HCT116 (cell line): Measurements from ENCODE around the gene NFKBIL1. TPM values are rescaled to one million over a fixed set of nuclear protein-coding genes. Genes with fewer than 3 reads are reported as not detected.

ENCODE experiments used
- ATAC-seq: fragments of 200-7000 bp; cut with Tn5 transposase; 2 replicates; pipeline ENCODE4 v1.9.1; 2020; ENCODE audit warnings: mild to moderate bottlenecking, moderate library complexity
- BruUV-seq: library from RNA; stranded (reverse); fragments of 400-500 nt; replicated peaks from 2 replicates; lab custom pipeline; 2021; lab: Mats Ljungman, UMichigan
- CTCF ChIA-PET: fragments of 300-600 bp; sonication (Branson Sonifier 250); formaldehyde crosslinking; loops from one replicate; lab custom pipeline; 2021; ENCODE audit warnings: antibody characterized with exemption; lab: Charles Lee
- POLR2A ChIA-PET: fragments of 300-600, 350-600 bp; sonication (Branson Sonifier 250); formaldehyde crosslinking; loops from one replicate; lab custom pipeline; 2021; ENCODE audit warnings: antibody characterized with exemption; lab: Charles Lee
- RAD21 ChIA-PET, 2 experiments: fragments of 300-600 bp; sonication (Branson Sonifier 250); formaldehyde crosslinking; loops; one replicate each; lab custom pipeline; 2023; ENCODE audit warnings: low total read pairs in 2 of 2; ENCODE audit not compliant: uncharacterized antibody in 2 of 2, unreplicated experiment in 2 of 2, low non-redundant PET in 1 of 2; lab: Charles Lee
- DNase-seq: peaks from one replicate; pipeline ENCODE4 v3.0.0-alpha.2; 2010; ENCODE audit warnings: low read depth, low spot score
- H2AFZ ChIP-seq: fragments of 200-600 bp; shearing (Covaris generic), sonication (generic); 2 replicates; pipeline ENCODE4 v1.6.1; 2017; ENCODE audit warnings: low read depth, mixed run types, mixed read lengths, antibody characterized with exemption, low read length; ENCODE audit not compliant: poor library complexity, severe bottlenecking
- H3K27ac ChIP-seq: 2 replicates; pipeline ENCODE4 v1.5.1; 2012; ENCODE audit warnings: low read depth, low read length
- H3K27me3 ChIP-seq: fragments of 200-600 bp; sonication (generic); 2 replicates; pipeline ENCODE4 v1.6.1; 2016; ENCODE audit warnings: mixed run types, low read length, mixed read lengths; ENCODE audit not compliant: insufficient read depth
- H3K36me3 ChIP-seq, 2 experiments: fragments of 200-500 bp in 1 of 2; fragments of 200-600 bp in 1 of 2; sonication (Bioruptor generic) in 1 of 2; sonication (generic) in 1 of 2; 2 replicates each; pipeline versions ENCODE4 v1.5.1 to v1.6.1; 2014 to 2016; ENCODE audit warnings: low read length in 2 of 2, inconsistent platforms in 1 of 2, mixed read lengths in 1 of 2, mixed run types in 1 of 2; ENCODE audit not compliant: insufficient read depth in 2 of 2, control insufficient read depth in 1 of 2
- H3K4me1 ChIP-seq, 2 experiments: fragments of 200-600 bp in 1 of 2; sonication (generic) in 1 of 2; 2 replicates each; pipeline versions ENCODE4 v1.5.1 to v1.6.1; 2012 to 2017; ENCODE audit warnings: low read length in 2 of 2, inconsistent platforms in 1 of 2, mild to moderate bottlenecking in 1 of 2, mixed read lengths in 1 of 2, mixed run types in 1 of 2, moderate library complexity in 1 of 2; ENCODE audit not compliant: insufficient read depth in 2 of 2, control insufficient read depth in 1 of 2
- H3K4me2 ChIP-seq: fragments of 200-600 bp; sonication (generic); 2 replicates; pipeline ENCODE4 v1.6.1; 2017; ENCODE audit warnings: mixed run types, low read length, mixed read lengths
- H3K4me3 ChIP-seq, 2 experiments: fragments of 200-600 bp in 1 of 2; sonication (generic) in 1 of 2; replicated peaks in 1 of 2; 2 replicates each; pipeline ENCODE4 v1.5.1; 2011 to 2016; ENCODE audit warnings: low read length in 2 of 2, control low read depth in 1 of 2, low read depth in 1 of 2, mild to moderate bottlenecking in 1 of 2, mixed read lengths in 1 of 2, mixed run types in 1 of 2
- H3K79me2 ChIP-seq: fragments of 200-600 bp; sonication (generic); 2 replicates; pipeline ENCODE4 v1.6.1; 2017; ENCODE audit warnings: mild to moderate bottlenecking, mixed run types, low read length, moderate library complexity, mixed read lengths; ENCODE audit not compliant: insufficient read depth
- H3K9ac ChIP-seq: fragments of 200-600 bp; sonication (generic); 2 replicates; pipeline ENCODE4 v1.6.1; 2016; ENCODE audit warnings: low read length, mixed read lengths
- H3K9me2 ChIP-seq: fragments of 200-600 bp; sonication (generic), shearing (Covaris generic); 2 replicates; pipeline ENCODE4 v1.6.1; 2017; ENCODE audit warnings: mixed run types, mild to moderate bottlenecking, moderate library complexity; ENCODE audit not compliant: insufficient read depth
- H3K9me3 ChIP-seq, 2 experiments: fragments of 200-500 bp in 1 of 2; fragments of 200-600 bp in 1 of 2; sonication (Bioruptor generic) in 1 of 2; sonication (generic) in 1 of 2; 2 replicates each; pipeline ENCODE4 v1.6.1; 2014 to 2017; ENCODE audit warnings: low read length in 2 of 2, mixed read lengths in 2 of 2, inconsistent platforms in 1 of 2, low read depth in 1 of 2, mild to moderate bottlenecking in 1 of 2, mixed run types in 1 of 2, moderate library complexity in 1 of 2; ENCODE audit not compliant: control insufficient read depth in 1 of 2, insufficient read depth in 1 of 2
- H4K20me1 ChIP-seq: fragments of 200-600 bp; sonication (generic), shearing (Covaris generic); 2 replicates; pipeline ENCODE4 v1.6.1; 2017; ENCODE audit warnings: mixed run types, mild to moderate bottlenecking, moderate library complexity; ENCODE audit not compliant: insufficient read depth
- ATF3 ChIP-seq: IDR thresholded peaks from 2 replicates; pipeline ENCODE4 v1.6.1; 2012
- CBX3 ChIP-seq: IDR thresholded peaks from 2 replicates; pipeline ENCODE4 v1.6.1; 2012; ENCODE audit warnings: low read depth
- EZH2phosphoT487 ChIP-seq: fragments of 200-600 bp; IDR thresholded peaks from 2 replicates; pipeline ENCODE4 v1.6.1; 2018; ENCODE audit warnings: antibody characterized with exemption, borderline replicate concordance
- JUND ChIP-seq: IDR thresholded peaks from 2 replicates; pipeline ENCODE4 v1.6.1; 2012
- REST ChIP-seq: IDR thresholded peaks from 2 replicates; pipeline ENCODE4 v1.6.1; 2012; ENCODE audit warnings: low read depth
- intact Hi-C: fragments of 100-400 bp; cut with micrococcal nuclease; formaldehyde crosslinking; loops from 2 replicates; pipeline ENCODE4 v1.10.0; 2022
- total RNA-seq: library from RNA; stranded (reverse); gene quantifications from one replicate; pipeline ENCODE4 v1.2.1, GENCODE V29; 2021; ENCODE audit not compliant: unreplicated experiment

The NFKBIL1 gene
- total RNA-seq, 1 experiment from 2014 or later = 26.6 TPM

DNA sequence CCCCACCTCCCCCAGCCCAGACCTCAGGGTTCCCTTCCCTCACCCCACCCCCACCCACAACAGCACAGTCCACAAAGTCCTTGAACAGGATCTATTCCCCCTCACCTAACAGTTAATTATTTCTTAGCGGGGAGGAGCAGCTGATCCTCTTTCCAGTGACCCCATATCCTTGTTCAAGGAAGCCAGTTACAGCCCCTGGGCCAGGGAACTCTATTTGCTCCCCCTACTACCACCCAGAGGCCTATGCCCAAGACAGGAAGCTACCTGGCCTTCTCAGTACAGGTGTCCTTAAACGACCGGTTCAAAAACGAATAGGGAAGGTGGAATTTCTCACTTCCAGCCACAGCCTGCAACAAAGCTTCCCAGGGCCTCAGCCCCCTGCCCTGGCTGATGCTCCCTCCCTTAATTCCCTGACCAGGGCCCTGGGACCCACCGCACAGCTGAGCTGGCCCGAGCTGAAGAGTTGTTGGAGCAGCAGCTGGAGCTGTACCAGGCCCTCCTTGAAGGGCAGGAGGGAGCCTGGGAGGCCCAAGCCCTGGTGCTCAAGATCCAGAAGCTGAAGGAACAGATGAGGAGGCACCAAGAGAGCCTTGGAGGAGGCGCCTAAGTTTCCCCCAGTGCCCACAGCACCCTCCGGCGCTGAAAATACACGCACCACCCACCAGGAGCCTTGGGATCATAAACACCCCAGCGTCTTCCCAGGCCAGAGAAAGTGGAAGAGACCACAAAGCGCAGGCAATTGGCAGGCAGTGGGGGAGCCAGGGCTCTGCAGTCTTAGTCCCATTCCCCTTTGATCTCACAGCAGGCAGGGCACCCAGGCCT is 17.9 kb upstream of the NFKBIL1 start:
- intact Hi-C loops = no loop called here
- Histone ChIP-seq H3K27ac (no peak overlapping the region), H3K9me3 (no peaks in the 10 kb centered on the region), H3K4me1 (no peaks in the 10 kb centered on the region; a peak in 1 of 4 replicates), H3K4me3 (no peak overlapping the region)
- TF ChIP-seq EZH2phosphoT487 (no peak), JUND (no peak)
- TF ChIP-seq, all 23 proteins: peak for 0
- no peak overlapping the region for H3K4me2 ChIP-seq
- ChIA-PET POLR2A (interaction anchor here (0.9 to 2.5 kb wide), 3 partner anchors 12 to 35 kb away, joined by 3 to 10 read pairs (median 4); partner anchors contain the start of gene MICB), RAD21 (no interaction called here), CTCF (no interaction called here)
- ATAC-seq (peak; percentile 43), DNase-seq (no peak)
- H3K9ac ChIP-seq = no peak overlapping the region
- H3K27me3 ChIP-seq = no peaks in the 10 kb centered on the region
- H3K79me2 ChIP-seq = peaks cover 21% of the 10 kb centered on the region
- H2AFZ ChIP-seq = no peak overlapping the region
- H3K9me2 ChIP-seq = no peaks in the 10 kb centered on the region
- BruUV-seq = no TSS peak
- H3K36me3 ChIP-seq = peaks cover 32 to 41% of the 10 kb centered on the region in 2 experiments; a peak in 3 of 4 replicates
- H4K20me1 ChIP-seq = peaks cover 17% of the 10 kb centered on the region; the same call in 1 of the 2 replicates

DNA sequence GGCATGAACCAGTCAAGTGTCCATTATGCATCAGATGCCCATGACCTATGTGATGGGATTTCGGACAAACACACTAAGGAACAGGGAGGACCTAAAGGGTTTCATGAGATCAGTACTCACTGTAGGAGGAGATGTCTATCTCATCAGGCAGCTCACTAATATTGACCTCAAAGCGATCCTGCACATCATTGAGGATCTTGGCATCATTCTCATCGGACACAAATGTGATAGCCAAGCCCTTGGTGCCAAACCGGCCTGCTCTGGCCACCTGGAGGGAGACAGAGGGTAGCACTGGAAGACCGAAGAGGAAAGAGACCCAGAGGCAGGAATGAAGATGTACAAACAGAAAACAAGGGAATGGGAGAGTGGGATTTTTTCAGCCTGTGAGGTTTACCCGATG is 16.7 kb upstream of the NFKBIL1 start:
- peaks cover 19% of the 10 kb centered on the region; the same call in 1 of the 2 replicates for H4K20me1 ChIP-seq
- DNase-seq (no peak), ATAC-seq (no peak)
- no peak overlapping the region for H2AFZ ChIP-seq
- H3K4me3 ChIP-seq = no peak overlapping the region
- intact Hi-C loops = no loop called here
- H3K36me3 ChIP-seq = peaks cover 43 to 52% of the 10 kb centered on the region in 2 experiments; a peak in 3 of 4 replicates
- no peaks in the 10 kb centered on the region for H3K27me3 ChIP-seq
- no TSS peak for BruUV-seq
- H3K9me2 ChIP-seq = no peaks in the 10 kb centered on the region
- RAD21 ChIA-PET = no interaction called here
- no peaks in the 10 kb centered on the region; a peak in 1 of 4 replicates for H3K4me1 ChIP-seq
- H3K9ac ChIP-seq = no peak overlapping the region
- CTCF ChIA-PET = no interaction called here
- POLR2A ChIA-PET = interaction anchor here (1.3 kb wide), 2 partner anchors 11 to 35 kb away, joined by 3 to 6 read pairs; partner anchors contain the start of gene DDX39B
- H3K4me2 ChIP-seq = no peak overlapping the region
- no peak overlapping the region for H3K27ac ChIP-seq
- H3K9me3 ChIP-seq = no peaks in the 10 kb centered on the region
- peaks cover 32% of the 10 kb centered on the region for H3K79me2 ChIP-seq
- TF ChIP-seq EZH2phosphoT487 = no peak
- no peak for TF ChIP-seq CBX3
- TF ChIP-seq REST = no peak
- TF ChIP-seq ATF3 = no peak
